Upper lobe of left lung (tissue), 6 donors: ENCODE measurements around the gene ZBTB38. TPM values are rescaled to one million over a fixed set of nuclear protein-coding genes. Genes with fewer than 3 reads are reported as not detected.

Experiments
- ATAC-seq, 2 donors: fragments of 200-7000 bp; cut with Tn5 transposase; one replicate each; pipeline ENCODE4 v1.9.1; 2022; ENCODE audit warnings: mild to moderate bottlenecking in 2 of 2, moderate library complexity in 2 of 2; ENCODE audit not compliant: low FRiP score in 2 of 2
- DNase-seq, 2 donors: peaks; one replicate each; pipeline ENCODE4 v3.0.0-alpha.2; 2019 to 2020
- H3K27ac ChIP-seq, 4 donors: fragments of 200-600 bp; sonication (generic); one replicate each; pipeline ENCODE4 v1.5.1; 2016 to 2019
- H3K27me3 ChIP-seq, 4 donors: fragments of 200-600 bp; sonication (generic); one replicate each; pipeline ENCODE4 v1.5.1; 2017 to 2019
- H3K36me3 ChIP-seq, 4 donors: fragments of 200-600 bp; sonication (generic); one replicate each; pipeline ENCODE4 v1.5.1; 2016 to 2019
- H3K4me1 ChIP-seq, 4 donors: fragments of 200-600 bp; sonication (generic); one replicate each; pipeline ENCODE4 v1.5.1; 2018 to 2019
- H3K4me3 ChIP-seq, 4 donors: fragments of 200-600 bp; sonication (generic); one replicate each; pipeline ENCODE4 v1.5.1; 2017 to 2019; ENCODE audit warnings: mild to moderate bottlenecking in 2 of 4, moderate library complexity in 1 of 4
- H3K9me3 ChIP-seq, 4 donors: fragments of 200-600 bp; sonication (generic); one replicate each; pipeline ENCODE4 v1.5.1; 2018 to 2019
- CTCF ChIP-seq, 6 experiments: fragments of 450-650 bp in 4 of 6; fragments of 200-600 bp in 2 of 6; sonication (generic) in 2 of 6; IDR thresholded peaks; one replicate each; pipeline ENCODE4 v1.5.1; 2016 to 2019; ENCODE audit warnings: antibody characterized with exemption in 6 of 6
- EP300 ChIP-seq, 4 donors: sonication (generic); formaldehyde crosslinking; IDR thresholded peaks; one replicate each; pipeline ENCODE4 v1.5.1; 2017; ENCODE audit warnings: antibody characterized with exemption in 4 of 4, control low read depth in 2 of 4
- POLR2A ChIP-seq, 4 donors: fragments of 450-650 bp; IDR thresholded peaks; one replicate each; pipeline ENCODE4 v1.5.1; 2016 to 2017; ENCODE audit warnings: antibody characterized with exemption in 4 of 4, mild to moderate bottlenecking in 2 of 4
- POLR2AphosphoS5 ChIP-seq, 2 donors: sonication (generic); formaldehyde crosslinking; IDR thresholded peaks; one replicate each; pipeline ENCODE4 v1.5.1; 2017; ENCODE audit warnings: antibody characterized with exemption in 2 of 2
- WGBS, 2 donors: methylation state at CpG; one replicate each; pipeline ENCODE4 v1.1.5; 2017 to 2018; 5-methylcytosine and 5-hydroxymethylcytosine counted together
- total RNA-seq, 6 donors: library from RNA; depleted of rRNA in 4 of 6; stranded (reverse); fragments of >200 nt in 4 of 6; gene quantifications; one replicate each; pipeline versions ENCODE4 v1.1.0 to v1.2.1, GENCODE V29; 2016 to 2021
- donor health status: DM: no; HTN: no; CAD: no; lungs with moderate emphysema.
- donor health status: DM: no; HTN: yes; CAD: no; lungs with severe emphysema.

ZBTB38 gene
- total RNA-seq, 6 donors from 2014 or later, result 80.2 to 146 (median 91.8) TPM

DNA sequence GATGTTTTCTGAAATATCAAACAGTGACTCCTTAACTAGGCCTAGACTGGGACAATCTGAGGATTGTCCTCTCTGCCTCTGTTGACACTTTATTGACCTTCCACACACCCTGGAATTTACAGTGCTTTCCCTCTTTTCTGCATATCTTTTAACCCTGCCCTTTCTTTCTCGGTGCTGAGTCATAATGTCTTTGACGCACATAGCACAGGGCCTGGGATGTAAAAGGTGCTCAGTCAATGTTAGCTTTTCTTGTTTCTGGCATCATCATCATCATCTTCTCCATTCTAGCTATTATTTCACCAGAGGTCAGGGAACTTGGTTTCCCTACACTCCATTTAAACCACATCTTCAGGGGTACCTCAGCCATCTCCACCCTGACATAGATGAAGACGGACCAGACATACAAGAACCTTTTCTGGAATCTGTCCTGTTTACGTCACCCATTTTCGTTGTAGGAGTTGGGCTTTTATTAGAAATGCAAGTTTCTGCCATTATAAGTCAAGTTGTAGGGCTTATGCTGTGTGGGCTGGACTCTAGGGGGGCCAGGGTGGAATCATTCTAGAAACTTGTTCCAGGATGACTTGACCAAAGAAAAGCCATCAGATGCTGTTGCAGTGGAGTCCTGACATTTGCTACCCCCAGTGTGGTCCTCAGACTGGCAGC is 46.6 kb downstream of the ZBTB38 start:
- no peaks in the 10 kb centered on the region for H3K9me3 ChIP-seq
- DNase-seq (no peak), ATAC-seq (no peak)
- peaks cover 3 to 57% (median 21%) of the 10 kb centered on the region in 4 donors for H3K36me3 ChIP-seq
- 91 to 92% methylated on average over 5 of the region's 5 CpGs for WGBS, 2 donors
- H3K4me1 ChIP-seq, result peaks cover 44 to 79% (median 68%) of the 10 kb centered on the region in 4 donors
- no peak overlapping the region for H3K4me3 ChIP-seq
- peak overlapping the region; percentile 89 to 99 (median 94) for H3K27ac ChIP-seq
- H3K27me3 ChIP-seq, result no peaks in the 10 kb centered on the region
- TF ChIP-seq EP300 (IDR thresholded peaks at IDR 0.05) (no peak), POLR2A (IDR thresholded peaks at IDR 0.05) (no peak), POLR2AphosphoS5 (IDR thresholded peaks at IDR 0.05) (no peak), CTCF (IDR thresholded peaks at IDR 0.05) (no peak)

GRCh38 chr3:141415953-141416352 is 47.6 kb downstream of the ZBTB38 start:
- no peaks in the 10 kb centered on the region for H3K27me3 ChIP-seq
- WGBS, 2 donors, result 81 to 86% methylated on average over 3 of the region's 3 CpGs
- H3K9me3 ChIP-seq, result no peaks in the 10 kb centered on the region
- TF ChIP-seq EP300 (IDR thresholded peaks at IDR 0.05), result no peak
- TF ChIP-seq CTCF (IDR thresholded peaks at IDR 0.05), result no peak
- TF ChIP-seq POLR2A (IDR thresholded peaks at IDR 0.05), result no peak
- no peak for TF ChIP-seq POLR2AphosphoS5 (IDR thresholded peaks at IDR 0.05)
- peaks cover 3 to 57% (median 21%) of the 10 kb centered on the region in 4 donors for H3K36me3 ChIP-seq
- no peak overlapping the region for H3K4me3 ChIP-seq
- H3K4me1 ChIP-seq, result peaks cover 35 to 77% (median 64%) of the 10 kb centered on the region in 4 donors
- DNase-seq (no peak), ATAC-seq (no peak)
- peak overlapping the region in 3 of 4 donors; percentile 89 to 99 (median 97) for H3K27ac ChIP-seq

Other genes with a start within 250 kb of the ZBTB38 start
- gene PXYLP1, start 136.7 kb upstream of the ZBTB38 start, total RNA-seq, result 10 to 100 TPM in 3 of 6 donors, 1 to 10 TPM in 3; 6.5 to 17.5 (median 9.8) TPM
- gene RASA2, start 118.5 kb downstream of the ZBTB38 start, total RNA-seq, result 10 to 100 TPM; 11.7 to 41.5 (median 21.3) TPM